K562 (cell line): ENCODE measurements around the gene YIPF1. TPM values are rescaled to one million over a fixed set of nuclear protein-coding genes. Genes with fewer than 3 reads are reported as not detected.

Source experiments
- BACH1 ChIP-seq: fragments of 200-800 bp; sonication (Bioruptor generic); IDR thresholded peaks from 2 replicates; pipeline ENCODE4 v1.6.1; 2016; ENCODE audit warnings: missing genetic modification characterization, missing compliant biosample characterization
- GABPB1 ChIP-seq: sonication (generic); formaldehyde crosslinking; IDR thresholded peaks from 2 replicates; pipeline ENCODE4 v1.8.0; 2022; ENCODE audit warnings: mild to moderate bottlenecking, missing genetic modification reagents
- HDAC1 ChIP-seq, 2 experiments: fragments of 450-650 bp; IDR thresholded peaks; 2 replicates each; pipeline ENCODE4 v1.6.1; 2016 to 2017; ENCODE audit warnings: inconsistent platforms in 1 of 2, mild to moderate bottlenecking in 1 of 2, moderate library complexity in 1 of 2
- ILF3 ChIP-seq: fragments of 450-650 bp; IDR thresholded peaks from 2 replicates; pipeline ENCODE4 v1.6.1; 2018; ENCODE audit warnings: antibody characterized with exemption, mild to moderate bottlenecking, moderate library complexity, borderline replicate concordance
- KLF16 ChIP-seq: IDR thresholded peaks from 2 replicates; pipeline ENCODE4 v1.6.1; 2016; ENCODE audit warnings: antibody characterized with exemption
- L3MBTL2 ChIP-seq: fragments of 450-650 bp; IDR thresholded peaks from 2 replicates; pipeline ENCODE4 v1.6.1; 2016; ENCODE audit warnings: mild to moderate bottlenecking, moderate library complexity
- MCM5 ChIP-seq: fragments of 450-650 bp; IDR thresholded peaks from 2 replicates; pipeline ENCODE4 v1.6.1; 2016; ENCODE audit warnings: low read depth
- NCOA6 ChIP-seq: fragments of 450-650 bp; IDR thresholded peaks from 2 replicates; pipeline ENCODE4 v1.6.1; 2017; ENCODE audit warnings: mild to moderate bottlenecking
- PTRF ChIP-seq: fragments of 450-650 bp; IDR thresholded peaks from 2 replicates; pipeline ENCODE4 v1.6.1; 2016; ENCODE audit warnings: mild to moderate bottlenecking, missing genetic modification characterization, missing compliant biosample characterization
- PURB ChIP-seq: sonication (generic); formaldehyde crosslinking; IDR thresholded peaks from 2 replicates; pipeline ENCODE4 v1.9.0; 2021; ENCODE audit warnings: low read depth, mild to moderate bottlenecking, missing genetic modification reagents
- SMARCB1 ChIP-seq: IDR thresholded peaks from 2 replicates; pipeline ENCODE4 v1.6.1; 2011; ENCODE audit warnings: improper control_type of control experiment, low read depth; ENCODE audit not compliant: insufficient read length
- SREBF2 ChIP-seq: sonication (generic); formaldehyde crosslinking; IDR thresholded peaks from 2 replicates; pipeline ENCODE4 v1.4.0; 2020; ENCODE audit warnings: mild to moderate bottlenecking, missing genetic modification reagents
- TCFL5 ChIP-seq: fragments of 250-450 bp; sonication (Bioruptor Pico); conservative IDR thresholded peaks from 2 replicates; pipeline ENCODE4 v1.6.1; 2021; ENCODE audit warnings: mild to moderate bottlenecking, moderate library complexity, matching md5 sums
- ZBTB34 ChIP-seq: fragments of 250-450 bp; sonication (Bioruptor Pico); IDR thresholded peaks from 2 replicates; pipeline ENCODE4 v1.8.0; 2021; ENCODE audit warnings: mild to moderate bottlenecking, moderate library complexity
- ZNF143 ChIP-seq: sonication (generic); formaldehyde crosslinking; IDR thresholded peaks from 2 replicates; pipeline ENCODE4 v1.9.0; 2022; ENCODE audit warnings: mild to moderate bottlenecking, missing genetic modification reagents
- ZNF224 ChIP-seq: sonication (generic); formaldehyde crosslinking; IDR thresholded peaks from 2 replicates; pipeline ENCODE4 v1.8.0; 2022; ENCODE audit warnings: mild to moderate bottlenecking, missing genetic modification reagents
- ZNF407 ChIP-seq: fragments of 450-650 bp; IDR thresholded peaks from 2 replicates; pipeline ENCODE4 v1.6.1; 2016; ENCODE audit warnings: low read depth
- ZNF41 ChIP-seq: fragments of 250-450 bp; sonication (Bioruptor Pico); conservative IDR thresholded peaks from 2 replicates; pipeline ENCODE4 v1.4.0; 2020; ENCODE audit warnings: mild to moderate bottlenecking
- polyA plus RNA-seq, 8 experiments: library from polyadenylated mRNA; depleted of rRNA in 4 of 8; stranded (reverse) in 5 of 8; unstranded in 3 of 8; fragments of >200 nt; fragmentation: Nextera tagmentation in 2 of 8; fragmentation: Illumina TruSeq in 1 of 8; extraction: Ambion mirVana in 2 of 8; extraction: Trizol in 1 of 8; gene quantifications; 2 replicates each; pipeline versions ENCODE4 v1.2.1 to v1.2.3, GENCODE V29; 2011 to 2014; ENCODE audit warnings: inconsistent platforms in 1 of 8, missing spikeins in 1 of 8
- total RNA-seq, 7 experiments: library from RNA; depleted of rRNA in 6 of 7; stranded (reverse); fragments of >200 nt in 6 of 7; fragmentation: Illumina TruSeq in 2 of 7; extraction: Trizol in 2 of 7; gene quantifications; 2 replicates each; pipeline versions ENCODE4 v1.2.1 to v1.2.3, GENCODE V29; 2011 to 2021; ENCODE audit warnings: low replicate concordance in 1 of 7
- TF ChIP-seq, protein P1 (sequence below): fragments of 450-650 bp; IDR thresholded peaks from 2 replicates; pipeline ENCODE4 v1.6.1; 2016
- TF ChIP-seq, protein P2 (sequence below): sonication (generic); formaldehyde crosslinking; IDR thresholded peaks from 2 replicates; pipeline ENCODE4 v1.9.0; 2022; ENCODE audit warnings: mild to moderate bottlenecking, missing genetic modification reagents

Gene YIPF1
- total and polyA plus RNA-seq, 9 of the 15 experiments (the other 6 are each of a cell fraction or from before 2014, with no cell fraction given): 11.5 to 37.5 (median 19.2) TPM

DNA sequence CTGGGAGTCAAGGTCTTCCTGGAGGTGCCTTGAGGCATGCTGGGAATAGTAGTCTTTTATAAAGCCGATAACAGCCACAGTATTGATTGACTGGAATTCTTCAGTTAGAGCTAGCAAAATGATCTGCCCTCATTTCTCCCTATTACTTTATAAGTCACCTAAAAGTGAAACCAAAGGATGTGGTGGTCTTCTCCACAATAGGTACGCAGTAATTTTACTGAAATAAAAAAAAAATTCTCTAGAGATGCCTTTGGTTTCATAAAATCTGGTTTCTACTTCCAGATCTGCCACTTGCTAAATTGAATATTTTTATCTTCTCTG, 51.0 kb downstream of the YIPF1 start (continued):
- TF ChIP-seq ZNF143: peak; percentile 73; the same call in 1 of the 2 replicates
- no peak for TF ChIP-seq SREBF2
- TF ChIP-seq MCM5: no peak
- no peak for TF ChIP-seq GABPB1
- TF ChIP-seq ZNF41 (CRISPR knock-in tag): no peak
- TF ChIP-seq L3MBTL2: 0 out of 2 replicates have a peak, but pooled peaks have one; percentile 9
- TF ChIP-seq, protein P1, sequence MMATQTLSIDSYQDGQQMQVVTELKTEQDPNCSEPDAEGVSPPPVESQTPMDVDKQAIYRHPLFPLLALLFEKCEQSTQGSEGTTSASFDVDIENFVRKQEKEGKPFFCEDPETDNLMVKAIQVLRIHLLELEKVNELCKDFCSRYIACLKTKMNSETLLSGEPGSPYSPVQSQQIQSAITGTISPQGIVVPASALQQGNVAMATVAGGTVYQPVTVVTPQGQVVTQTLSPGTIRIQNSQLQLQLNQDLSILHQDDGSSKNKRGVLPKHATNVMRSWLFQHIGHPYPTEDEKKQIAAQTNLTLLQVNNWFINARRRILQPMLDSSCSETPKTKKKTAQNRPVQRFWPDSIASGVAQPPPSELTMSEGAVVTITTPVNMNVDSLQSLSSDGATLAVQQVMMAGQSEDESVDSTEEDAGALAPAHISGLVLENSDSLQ: peak; percentile 88
- no peak for TF ChIP-seq SMARCB1
- TF ChIP-seq KLF16: no peak
- TF ChIP-seq ZNF224 (CRISPR knock-in tag): no peak
- TF ChIP-seq TCFL5 (CRISPR knock-in tag): no peak
- TF ChIP-seq BACH1 (tag): peak; percentile 92; the same call in 1 of the 2 replicates
- TF ChIP-seq ILF3: no peak
- TF ChIP-seq NCOA6: no peak
- no peak for TF ChIP-seq HDAC1 (IDR thresholded peaks at IDR 0.05)
- no peak for TF ChIP-seq ZNF407
- TF ChIP-seq, protein P2, sequence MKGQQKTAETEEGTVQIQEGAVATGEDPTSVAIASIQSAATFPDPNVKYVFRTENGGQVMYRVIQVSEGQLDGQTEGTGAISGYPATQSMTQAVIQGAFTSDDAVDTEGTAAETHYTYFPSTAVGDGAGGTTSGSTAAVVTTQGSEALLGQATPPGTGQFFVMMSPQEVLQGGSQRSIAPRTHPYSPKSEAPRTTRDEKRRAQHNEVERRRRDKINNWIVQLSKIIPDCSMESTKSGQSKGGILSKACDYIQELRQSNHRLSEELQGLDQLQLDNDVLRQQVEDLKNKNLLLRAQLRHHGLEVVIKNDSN (CRISPR knock-in tag): no peak
- TF ChIP-seq PTRF (tag): no peak
- TF ChIP-seq ZBTB34 (CRISPR knock-in tag): no peak
- no peak for TF ChIP-seq PURB (CRISPR knock-in tag)
